ENCODE results near the gene ABO.
A peak's percentile ranks its signal among the peaks of the same experiment; 100 is the strongest.
"Not testable (repeated sequence)": the region's sequence is repeated elsewhere in the genome, so short reads cannot be mapped to it uniquely, and the experiment has no call there.

The ABO gene

GRCh38 chr9:133242991-133243390, 32.0 kb downstream of the ABO start:
- DNase-seq, result no peak

- no peak for DNase-seq
These were observed 32.8 kb downstream of the ABO start for GRCh38 chr9:133242241-133242640.

- DNase-seq, result no peak
These were observed 35.4 kb downstream of the ABO start for GRCh38 chr9:133239533-133240090.

- DNase-seq, result peak; percentile 67
These were observed 36.0 kb downstream of the ABO start for GRCh38 chr9:133238851-133239532.

GRCh38 chr9:133238272-133238850, 36.6 kb downstream of the ABO start:
- peak; percentile 72 for DNase-seq

GRCh38 chr9:133237035-133237731, 37.8 kb downstream of the ABO start:
- DNase-seq, result peak; percentile 60

- DNase-seq, result not testable (repeated sequence)
These were observed 38.5 kb downstream of the ABO start for GRCh38 chr9:133236291-133237034.

- no peak for DNase-seq
These were observed 39.3 kb downstream of the ABO start for GRCh38 chr9:133235549-133236222.

- no peak for DNase-seq
These were observed 40.3 kb downstream of the ABO start for GRCh38 chr9:133234577-133235322.

- DNase-seq, result peak; percentile 6
These were observed 41.1 kb downstream of the ABO start for GRCh38 chr9:133233681-133234432.

- not testable (repeated sequence) for DNase-seq
These were observed 43.0 kb downstream of the ABO start for GRCh38 chr9:133231934-133232568.

GRCh38 chr9:133230514-133230913, 44.5 kb downstream of the ABO start:
- DNase-seq, result not testable (repeated sequence)

- no peak for DNase-seq
These were observed 44.9 kb downstream of the ABO start for GRCh38 chr9:133230093-133230492.

- DNase-seq, result not testable (repeated sequence)
These were observed 46.4 kb downstream of the ABO start for GRCh38 chr9:133228474-133229193.

GRCh38 chr9:133227996-133228395, 47.0 kb downstream of the ABO start:
- not testable (repeated sequence) for DNase-seq

- DNase-seq, result no peak
These were observed 47.6 kb downstream of the ABO start for GRCh38 chr9:133227242-133227860.

- DNase-seq, result no peak
These were observed 48.5 kb downstream of the ABO start for GRCh38 chr9:133226219-133227171.

All from fibroblast of skin of back (primary cell).